H1 (cell line): ENCODE data around the gene ABCB11. TPM values are rescaled to one million over a fixed set of nuclear protein-coding genes. Genes with fewer than 3 reads are reported as not detected.

ENCODE experiments used
- CTCF ChIA-PET: fragments of 300-600 bp; sonication (Branson Sonifier 250); formaldehyde crosslinking; loops from one replicate; lab custom pipeline; 2021; ENCODE audit not compliant: partially characterized antibody; lab: Charles Lee
- POLR2A ChIA-PET: fragments of 300-600 bp; sonication (Branson Sonifier 250); formaldehyde crosslinking; loops from one replicate; lab custom pipeline; 2021; ENCODE audit warnings: inconsistent platforms; ENCODE audit not compliant: partially characterized antibody; lab: Charles Lee
- DNase-seq, 2 experiments: peaks; one replicate each; pipeline versions ENCODE4 v3.0.0 to v3.0.0-alpha.2; 2010 to 2022; ENCODE audit warnings: low spot score in 2 of 2, low read depth in 1 of 2, mixed read lengths in 1 of 2
- FAIRE-seq: peaks from 2 replicates; lab custom pipeline; 2011; peaks lifted over from hg19 to GRCh38; lab: Jason Lieb, UNC
- H2AFZ ChIP-seq: 2 replicates; pipeline ENCODE4 v1.8.1; 2012; ENCODE audit warnings: low read length, inconsistent platforms
- H2AK5ac ChIP-seq: 2 replicates; pipeline ENCODE4 v1.6.1; 2013; ENCODE audit warnings: low read depth, low read length
- H2BK120ac ChIP-seq: replicated peaks from 2 replicates; pipeline ENCODE3; 2013; ENCODE audit warnings: low read depth, low read length, inconsistent platforms
- H2BK12ac ChIP-seq: 2 replicates; pipeline ENCODE4 v1.6.1; 2013; ENCODE audit warnings: low read depth, low read length
- H2BK15ac ChIP-seq: 2 replicates; pipeline ENCODE4 v1.6.1; 2013; ENCODE audit warnings: low read length
- H2BK20ac ChIP-seq: 2 replicates; pipeline ENCODE4 v1.6.1; 2013; ENCODE audit warnings: low read length
- H2BK5ac ChIP-seq: 2 replicates; pipeline ENCODE4 v1.6.1; 2013; ENCODE audit warnings: low read depth, low read length
- H3K14ac ChIP-seq: 2 replicates; pipeline ENCODE4 v1.6.1; 2013; ENCODE audit warnings: inconsistent platforms; ENCODE audit not compliant: insufficient read length
- H3K18ac ChIP-seq: 2 replicates; pipeline ENCODE4 v1.6.1; 2013; ENCODE audit warnings: low read length; ENCODE audit errors: extremely low read depth
- H3K23ac ChIP-seq: 2 replicates; pipeline ENCODE4 v1.6.1; 2013; ENCODE audit warnings: inconsistent platforms; ENCODE audit not compliant: insufficient read length
- H3K23me2 ChIP-seq: 2 replicates; pipeline ENCODE4 v1.6.1; 2013; ENCODE audit warnings: low read depth, low read length
- H3K27ac ChIP-seq: 2 replicates; pipeline ENCODE4 v1.6.1; 2011; ENCODE audit warnings: low read depth, low read length, inconsistent platforms
- H3K27me3 ChIP-seq, 4 experiments: replicated peaks in 1 of 4; 1 replicate in 1 of 4; 2 replicates in 3 of 4; pipeline versions ENCODE4 v1.6.1 to v1.8.1; 2011 to 2013; ENCODE audit warnings: low read length in 3 of 4, mild to moderate bottlenecking in 3 of 4, inconsistent platforms in 2 of 4, mixed read lengths in 2 of 4, moderate library complexity in 1 of 4; ENCODE audit not compliant: control insufficient read depth in 3 of 4, insufficient read depth in 3 of 4; ENCODE audit errors: extremely low read depth in 1 of 4
- H3K36me3 ChIP-seq, 4 experiments: 2 replicates each; pipeline versions ENCODE4 v1.6.1 to v1.8.1; 2011 to 2013; ENCODE audit warnings: mild to moderate bottlenecking in 4 of 4, low read length in 3 of 4, moderate library complexity in 2 of 4, control low read depth in 1 of 4, inconsistent platforms in 1 of 4; ENCODE audit not compliant: insufficient read depth in 4 of 4, control insufficient read depth in 2 of 4
- H3K4ac ChIP-seq: replicated peaks from 2 replicates; pipeline ENCODE3; 2013; ENCODE audit warnings: low read length, low read depth, mixed read lengths, inconsistent platforms; ENCODE audit not compliant: insufficient read length
- H3K4me1 ChIP-seq, 4 experiments: replicated peaks in 1 of 4; 1 replicate in 1 of 4; 2 replicates in 3 of 4; pipeline versions ENCODE4 v1.6.1 to v1.8.1; 2011 to 2013; ENCODE audit warnings: low read length in 3 of 4, inconsistent platforms in 2 of 4, mixed read lengths in 1 of 4; ENCODE audit not compliant: insufficient read depth in 4 of 4, control insufficient read depth in 3 of 4
- H3K4me2 ChIP-seq, 2 experiments: 2 replicates each; pipeline versions ENCODE4 v1.6.1 to v1.8.1; 2011 to 2013; ENCODE audit warnings: low read depth in 2 of 2, low read length in 2 of 2, control low read depth in 1 of 2, inconsistent platforms in 1 of 2, mild to moderate bottlenecking in 1 of 2; ENCODE audit not compliant: insufficient read depth in 1 of 2
- H3K4me3 ChIP-seq, 4 experiments: fragments of 200-600, 300-600 bp in 1 of 4; sonication (generic), shearing (Covaris generic), sonication (Bioruptor Twin) in 1 of 4; 2 replicates each; pipeline versions ENCODE4 v1.5.1 to v1.8.1; 2011 to 2016; ENCODE audit warnings: low read length in 4 of 4, low read depth in 3 of 4, control low read depth in 2 of 4, inconsistent platforms in 2 of 4, mild to moderate bottlenecking in 2 of 4, mixed read lengths in 1 of 4, moderate library complexity in 1 of 4; ENCODE audit not compliant: insufficient read depth in 2 of 4; ENCODE audit errors: extremely low read depth in 1 of 4
- H3K56ac ChIP-seq: replicated peaks from 2 replicates; pipeline ENCODE3; 2013; ENCODE audit warnings: low read depth, mild to moderate bottlenecking, mixed read lengths, low read length, inconsistent platforms; ENCODE audit not compliant: insufficient read length
- H3K79me1 ChIP-seq: 2 replicates; pipeline ENCODE4 v1.6.1; 2013; ENCODE audit warnings: low read depth, low read length, control low read depth
- H3K79me2 ChIP-seq, 2 experiments: 2 replicates each; pipeline versions ENCODE4 v1.6.1 to v1.8.1; 2012 to 2013; ENCODE audit warnings: low read length in 2 of 2, mild to moderate bottlenecking in 2 of 2, inconsistent platforms in 1 of 2; ENCODE audit not compliant: insufficient read depth in 2 of 2, control insufficient read depth in 1 of 2
- H3K9ac ChIP-seq, 4 experiments: replicated peaks in 1 of 4; 1 replicate in 1 of 4; 2 replicates in 3 of 4; pipeline versions ENCODE4 v1.6.1 to v1.8.1; 2011 to 2013; ENCODE audit warnings: low read depth in 3 of 4, low read length in 3 of 4, control low read depth in 2 of 4, mild to moderate bottlenecking in 2 of 4, moderate library complexity in 2 of 4, inconsistent platforms in 1 of 4; ENCODE audit errors: extremely low read depth in 1 of 4
- H3K9me3 ChIP-seq, 2 experiments: 2 replicates each; pipeline versions ENCODE4 v1.6.1 to v1.8.1; 2012 to 2013; ENCODE audit warnings: mild to moderate bottlenecking in 2 of 2, moderate library complexity in 2 of 2, control low read depth in 1 of 2, inconsistent platforms in 1 of 2, low read depth in 1 of 2, low read length in 1 of 2, mixed read lengths in 1 of 2; ENCODE audit not compliant: insufficient read depth in 2 of 2
- H4K20me1 ChIP-seq, 2 experiments: replicated peaks in 1 of 2; 2 replicates each; pipeline versions ENCODE3 to v1.8.1; 2011 to 2013; ENCODE audit warnings: inconsistent platforms in 2 of 2, low read length in 2 of 2, mild to moderate bottlenecking in 1 of 2; ENCODE audit not compliant: insufficient read depth in 2 of 2, control insufficient read depth in 1 of 2
- H4K5ac ChIP-seq: 2 replicates; pipeline ENCODE4 v1.6.1; 2013; ENCODE audit warnings: low read length, low read depth, mixed read lengths, inconsistent platforms; ENCODE audit not compliant: insufficient read length
- H4K8ac ChIP-seq: 2 replicates; pipeline ENCODE4 v1.8.0; 2013; ENCODE audit warnings: mild to moderate bottlenecking, moderate library complexity, low read length, inconsistent platforms; ENCODE audit not compliant: insufficient read depth; ENCODE audit errors: extremely low read depth
- H4K91ac ChIP-seq: replicated peaks from 2 replicates; pipeline ENCODE3; 2013; ENCODE audit warnings: low read length, mixed read lengths, inconsistent platforms; ENCODE audit not compliant: insufficient read length
- ASH2L ChIP-seq: fragments of 200-600, 300-600 bp; sonication (generic); IDR thresholded peaks from one replicate; pipeline ENCODE4 v1.7.1; 2017; ENCODE audit warnings: low read length
- E2F6 ChIP-seq: IDR thresholded peaks from 2 replicates; pipeline ENCODE4 v1.6.1; 2012; ENCODE audit warnings: inconsistent platforms
- EZH2 ChIP-seq: fragments of 200-600 bp; sonication (generic); IDR thresholded peaks from 2 replicates; pipeline ENCODE4 v1.7.1; 2012; ENCODE audit warnings: low read depth, mild to moderate bottlenecking, moderate library complexity, low read length, inconsistent platforms; ENCODE audit not compliant: severe bottlenecking
- FOSL1 ChIP-seq: IDR thresholded peaks from 2 replicates; pipeline ENCODE4 v1.6.1; 2011; ENCODE audit warnings: mild to moderate bottlenecking, low read depth, low read length, moderate library complexity; ENCODE audit not compliant: insufficient read depth
- HDAC2 ChIP-seq, 2 experiments: fragments of 300-600 bp in 1 of 2; sonication (generic) in 1 of 2; IDR thresholded peaks; 2 replicates each; pipeline ENCODE4 v1.6.1; 2011 to 2012; ENCODE audit warnings: low read depth in 2 of 2, low read length in 2 of 2, mild to moderate bottlenecking in 2 of 2, moderate library complexity in 2 of 2, borderline replicate concordance in 1 of 2, inconsistent platforms in 1 of 2
- HDAC6 ChIP-seq: IDR thresholded peaks from one replicate; pipeline ENCODE4 v1.7.1; 2012; ENCODE audit warnings: low read depth, mild to moderate bottlenecking, inconsistent platforms, low read length, moderate library complexity
- NRF1 ChIP-seq: IDR thresholded peaks from 2 replicates; pipeline ENCODE4 v1.6.1; 2011; ENCODE audit warnings: mild to moderate bottlenecking, low read depth, low read length, improper control_type of control experiment
- RAD21 ChIP-seq, 2 experiments: IDR thresholded peaks in 1 of 2; conservative IDR thresholded peaks in 1 of 2; 2 replicates each; pipeline ENCODE4 v1.6.1; 2011; ENCODE audit warnings: low read depth in 2 of 2, low read length in 2 of 2, improper control_type of control experiment in 1 of 2, inconsistent platforms in 1 of 2, mild to moderate bottlenecking in 1 of 2, moderate library complexity in 1 of 2
- RXRA ChIP-seq: IDR thresholded peaks from 2 replicates; pipeline ENCODE4 v1.6.1; 2011; ENCODE audit warnings: low read depth, mild to moderate bottlenecking, low read length, moderate library complexity; ENCODE audit not compliant: insufficient read depth
- SRF ChIP-seq: IDR thresholded peaks from 2 replicates; pipeline ENCODE4 v1.6.1; 2011; ENCODE audit warnings: mild to moderate bottlenecking, low read depth, low read length, moderate library complexity
- TEAD4 ChIP-seq: IDR thresholded peaks from 2 replicates; pipeline ENCODE4 v1.6.1; 2012; ENCODE audit warnings: low read depth, low read length, inconsistent platforms, mixed read lengths
- WGBS, 2 experiments: shearing (Covaris generic) in 1 of 2; methylation state at CpG; one replicate each; pipeline versions ENCODE4 v1.1.6 to v1.1.7; 2013 to 2015; ENCODE audit warnings: low lambda C conversion rate in 2 of 2, mixed read lengths in 2 of 2, inconsistent platforms in 1 of 2, low coverage in 1 of 2, missing lambda C conversion rate in 1 of 2; ENCODE audit not compliant: insufficient replicate concordance in 2 of 2, insufficient coverage in 1 of 2, insufficient read length in 1 of 2; ENCODE audit errors: extremely low coverage in 1 of 2, missing lambda C conversion rate in 1 of 2; 5-methylcytosine and 5-hydroxymethylcytosine counted together
- polyA plus RNA-seq, 7 experiments: library from polyadenylated mRNA; depleted of rRNA in 3 of 7; stranded (reverse) in 5 of 7; unstranded in 2 of 7; fragments of >200 nt in 5 of 7; fragments of 200-250 nt in 2 of 7; gene quantifications; 1 replicate in 5 of 7; 2 replicates in 1 of 7; 4 replicates in 1 of 7; pipeline versions ENCODE4 v1.2.1 to v1.2.3, GENCODE V29; 2011 to 2013; ENCODE audit warnings: missing spikeins in 2 of 7, mixed read lengths in 2 of 7
- total RNA-seq: library from RNA; stranded (reverse); fragmentation: NEBNext Ultra II Directional; extraction: Animal tissue kit (Norgen Biotek cat#: 25700); gene quantifications from 2 replicates; pipeline ENCODE4 v1.2.1, GENCODE V29; 2021

The ABCB11 gene
- total and polyA plus RNA-seq, 2 of the 8 experiments (the other 6 are each of a cell fraction or from before 2014, with no cell fraction given): not detected

- no peak overlapping the region for H3K14ac ChIP-seq
- H3K23me2 ChIP-seq: no peaks in the 10 kb centered on the region
- H2BK12ac ChIP-seq: no peak overlapping the region
- no peak overlapping the region for H2BK20ac ChIP-seq
- H4K20me1 ChIP-seq: no peaks in the 10 kb centered on the region
- no peaks in the 10 kb centered on the region for H3K79me1 ChIP-seq
- no peak overlapping the region for H3K56ac ChIP-seq
- no peak overlapping the region for H2BK15ac ChIP-seq
- no peak overlapping the region for H3K9ac ChIP-seq
- H4K8ac ChIP-seq: no peak overlapping the region
- no peak overlapping the region for H2AFZ ChIP-seq
- H4K91ac ChIP-seq: no peak overlapping the region
- no peak overlapping the region for H2AK5ac ChIP-seq
- no peaks in the 10 kb centered on the region for H3K4me1 ChIP-seq
- no peak overlapping the region for H3K4ac ChIP-seq
- no peaks in the 10 kb centered on the region for H3K79me2 ChIP-seq
- no peak overlapping the region for H2BK5ac ChIP-seq
- no peaks in the 10 kb centered on the region for H3K27me3 ChIP-seq
- FAIRE-seq (no peak), DNase-seq (no peak)
- CTCF ChIA-PET: interaction anchor here (0.9 to 2.5 kb wide), 6 partner anchors 8 to 174 kb away, joined by 3 to 11 read pairs (median 4); no protein-coding TSS in a partner anchor
- H3K23ac ChIP-seq: no peak overlapping the region
- no peak overlapping the region for H4K5ac ChIP-seq
- H3K9me3 ChIP-seq: no peaks in the 10 kb centered on the region
- H2BK120ac ChIP-seq: no peak overlapping the region
- H3K27ac ChIP-seq: no peak overlapping the region
- no peaks in the 10 kb centered on the region for H3K36me3 ChIP-seq
- WGBS, 2 experiments: 97% methylated on average over 2 of the region's 2 CpGs; no CpG with 5 or more reads in 1 of the 2 experiments
- no peak overlapping the region for H3K4me2 ChIP-seq
- POLR2A ChIA-PET: no interaction called here
- no peak overlapping the region for H3K18ac ChIP-seq
- no peak overlapping the region for H3K4me3 ChIP-seq
- TF ChIP-seq ASH2L (no peak), HDAC6 (no peak), HDAC2 (IDR thresholded peaks at IDR 0.05; ENCODE audit: borderline replicate concordance in 1 of 2, low read depth in 2 of 2, low read length in 2 of 2) (no peak), FOSL1 (no peak), SRF (no peak), RAD21 (IDR thresholded peaks at IDR 0.05 in 1 of 2, conservative IDR thresholded peaks at IDR 0.05 in 1 of 2; ENCODE audit: low read depth in 2 of 2, low read length in 2 of 2) (no peak), E2F6 (no peak), RXRA (no peak), TEAD4 (no peak), NRF1 (no peak), EZH2 (no peak)
Measured at GRCh38 chr2:168968342-168968741, 62.8 kb downstream of the ABCB11 start.
